Measurements from ENCODE around the gene PDE6G. TPM values are rescaled to one million over a fixed set of nuclear protein-coding genes. Genes with fewer than 3 reads are reported as not detected.
A peak's percentile ranks its signal among the peaks of the same experiment; 100 is the strongest.

Gene PDE6G
- total and polyA plus RNA-seq, 2 of the 13 experiments (the other 11 are each of a cell fraction or from before 2014, with no cell fraction given) = 1.4 to 6.7 TPM

DNA sequence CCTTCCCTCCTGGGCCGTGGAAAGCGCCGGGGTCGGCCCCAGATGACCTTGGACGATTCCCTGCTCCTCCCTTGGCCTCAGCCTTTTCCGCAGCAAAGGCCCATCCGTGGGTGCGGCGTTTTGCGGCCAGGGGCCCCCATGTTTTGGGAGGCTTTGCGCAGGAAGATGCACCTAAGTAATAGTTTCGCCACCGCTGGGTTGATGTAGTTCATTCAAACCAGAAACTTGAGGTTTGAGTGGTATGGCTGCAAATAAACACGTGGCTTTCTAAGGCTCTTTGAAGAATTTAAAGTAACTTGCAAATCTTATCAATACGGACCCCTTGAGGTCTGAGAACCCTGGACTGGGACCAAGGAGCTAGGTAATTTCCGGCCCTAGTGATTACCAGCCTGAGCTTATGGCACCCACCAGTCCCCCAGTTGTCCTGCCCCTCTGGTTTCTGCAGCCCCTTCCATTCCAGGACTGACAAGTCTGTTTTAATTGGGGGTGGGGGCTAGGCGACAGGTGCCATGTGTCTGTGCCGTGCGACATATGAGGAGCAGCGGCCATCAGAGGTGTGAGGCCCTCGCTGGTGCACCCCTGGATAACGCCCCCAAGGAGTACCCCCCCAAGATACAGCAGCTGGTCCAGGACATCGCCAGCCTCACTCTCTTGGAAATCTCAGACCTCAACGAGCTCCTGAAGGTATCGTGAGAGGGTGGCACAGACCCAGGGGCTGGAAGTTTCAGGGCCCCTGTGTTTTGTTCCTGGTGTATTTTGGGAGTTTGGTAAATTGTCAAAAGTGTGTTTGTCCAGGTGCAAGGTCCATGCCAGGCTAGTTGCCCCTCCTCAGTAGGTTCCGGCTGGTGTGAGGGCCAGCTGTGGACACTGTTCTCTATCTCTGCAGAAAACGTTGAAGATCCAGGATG lies 47.7 kb upstream of the PDE6G start (continued):
- TF ChIP-seq, protein P1, sequence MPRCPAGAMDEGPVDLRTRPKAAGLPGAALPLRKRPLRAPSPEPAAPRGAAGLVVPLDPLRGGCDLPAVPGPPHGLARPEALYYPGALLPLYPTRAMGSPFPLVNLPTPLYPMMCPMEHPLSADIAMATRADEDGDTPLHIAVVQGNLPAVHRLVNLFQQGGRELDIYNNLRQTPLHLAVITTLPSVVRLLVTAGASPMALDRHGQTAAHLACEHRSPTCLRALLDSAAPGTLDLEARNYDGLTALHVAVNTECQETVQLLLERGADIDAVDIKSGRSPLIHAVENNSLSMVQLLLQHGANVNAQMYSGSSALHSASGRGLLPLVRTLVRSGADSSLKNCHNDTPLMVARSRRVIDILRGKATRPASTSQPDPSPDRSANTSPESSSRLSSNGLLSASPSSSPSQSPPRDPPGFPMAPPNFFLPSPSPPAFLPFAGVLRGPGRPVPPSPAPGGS (CRISPR knock-in tag; IDR thresholded peaks at IDR 0.05) = peak; percentile 31; the same call in 1 of the 2 replicates
- TF ChIP-seq RNF2 (conservative IDR thresholded peaks at IDR 0.05; ENCODE audit: low read depth) (no peak), ZNF24 (IDR thresholded peaks at IDR 0.05) (no peak), ATF7 (IDR thresholded peaks at IDR 0.05) (no peak), ATF7 (CRISPR knock-in tag; IDR thresholded peaks at IDR 0.05) (no peak), ZNF180 (CRISPR knock-in tag; IDR thresholded peaks at IDR 0.05; ENCODE audit: borderline replicate concordance, low read depth) (0 out of 2 replicates have a peak, but pooled peaks have one; percentile 10), ZNF564 (CRISPR knock-in tag; IDR thresholded peaks at IDR 0.05) (no peak), ZNF724P (CRISPR knock-in tag; IDR thresholded peaks at IDR 0.05; ENCODE audit: borderline replicate concordance) (no peak), ZNF746 (CRISPR knock-in tag; IDR thresholded peaks at IDR 0.05) (no peak; the same call in 1 of the 2 replicates), SKI (IDR thresholded peaks at IDR 0.05; ENCODE audit: partially characterized antibody) (no peak), ZNF878 (CRISPR knock-in tag; IDR thresholded peaks at IDR 0.05) (no peak), ZSCAN30 (CRISPR knock-in tag; IDR thresholded peaks at IDR 0.05) (no peak), CBX5 (CRISPR knock-in tag; IDR thresholded peaks at IDR 0.05; ENCODE audit: borderline replicate concordance) (no peak), ZNF337 (CRISPR knock-in tag; IDR thresholded peaks at IDR 0.05; ENCODE audit: borderline replicate concordance, low read depth) (no peak), ZNF33B (CRISPR knock-in tag; IDR thresholded peaks at IDR 0.05) (peak; percentile 30; the same call in 1 of the 2 replicates)
- TF ChIP-seq, protein P2, sequence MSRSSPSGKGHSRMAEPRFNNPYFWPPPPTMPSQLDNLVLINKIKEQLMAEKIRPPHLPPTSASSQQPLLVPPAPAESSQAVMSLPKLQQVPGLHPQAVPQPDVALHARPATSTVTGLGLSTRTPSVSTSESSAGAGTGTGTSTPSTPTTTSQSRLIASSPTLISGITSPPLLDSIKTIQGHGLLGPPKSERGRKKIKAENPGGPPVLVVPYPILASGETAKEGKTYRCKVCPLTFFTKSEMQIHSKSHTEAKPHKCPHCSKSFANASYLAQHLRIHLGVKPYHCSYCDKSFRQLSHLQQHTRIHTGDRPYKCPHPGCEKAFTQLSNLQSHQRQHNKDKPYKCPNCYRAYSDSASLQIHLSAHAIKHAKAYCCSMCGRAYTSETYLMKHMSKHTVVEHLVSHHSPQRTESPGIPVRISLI (CRISPR knock-in tag; IDR thresholded peaks at IDR 0.05; ENCODE audit: borderline replicate concordance) = no peak
- TF ChIP-seq, protein P3, sequence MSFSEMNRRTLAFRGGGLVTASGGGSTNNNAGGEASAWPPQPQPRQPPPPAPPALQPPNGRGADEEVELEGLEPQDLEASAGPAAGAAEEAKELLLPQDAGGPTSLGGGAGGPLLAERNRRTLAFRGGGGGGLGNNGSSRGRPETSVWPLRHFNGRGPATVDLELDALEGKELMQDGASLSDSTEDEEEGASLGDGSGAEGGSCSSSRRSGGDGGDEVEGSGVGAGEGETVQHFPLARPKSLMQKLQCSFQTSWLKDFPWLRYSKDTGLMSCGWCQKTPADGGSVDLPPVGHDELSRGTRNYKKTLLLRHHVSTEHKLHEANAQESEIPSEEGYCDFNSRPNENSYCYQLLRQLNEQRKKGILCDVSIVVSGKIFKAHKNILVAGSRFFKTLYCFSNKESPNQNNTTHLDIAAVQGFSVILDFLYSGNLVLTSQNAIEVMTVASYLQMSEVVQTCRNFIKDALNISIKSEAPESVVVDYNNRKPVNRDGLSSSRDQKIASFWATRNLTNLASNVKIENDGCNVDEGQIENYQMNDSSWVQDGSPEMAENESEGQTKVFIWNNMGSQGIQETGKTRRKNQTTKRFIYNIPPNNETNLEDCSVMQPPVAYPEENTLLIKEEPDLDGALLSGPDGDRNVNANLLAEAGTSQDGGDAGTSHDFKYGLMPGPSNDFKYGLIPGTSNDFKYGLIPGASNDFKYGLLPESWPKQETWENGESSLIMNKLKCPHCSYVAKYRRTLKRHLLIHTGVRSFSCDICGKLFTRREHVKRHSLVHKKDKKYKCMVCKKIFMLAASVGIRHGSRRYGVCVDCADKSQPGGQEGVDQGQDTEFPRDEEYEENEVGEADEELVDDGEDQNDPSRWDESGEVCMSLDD (CRISPR knock-in tag; IDR thresholded peaks at IDR 0.05; ENCODE audit: borderline replicate concordance) = no peak
- TF ChIP-seq, protein P4, sequence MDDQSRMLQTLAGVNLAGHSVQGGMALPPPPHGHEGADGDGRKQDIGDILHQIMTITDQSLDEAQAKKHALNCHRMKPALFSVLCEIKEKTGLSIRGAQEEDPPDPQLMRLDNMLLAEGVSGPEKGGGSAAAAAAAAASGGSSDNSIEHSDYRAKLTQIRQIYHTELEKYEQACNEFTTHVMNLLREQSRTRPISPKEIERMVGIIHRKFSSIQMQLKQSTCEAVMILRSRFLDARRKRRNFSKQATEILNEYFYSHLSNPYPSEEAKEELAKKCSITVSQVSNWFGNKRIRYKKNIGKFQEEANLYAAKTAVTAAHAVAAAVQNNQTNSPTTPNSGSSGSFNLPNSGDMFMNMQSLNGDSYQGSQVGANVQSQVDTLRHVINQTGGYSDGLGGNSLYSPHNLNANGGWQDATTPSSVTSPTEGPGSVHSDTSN (CRISPR knock-in tag; IDR thresholded peaks at IDR 0.05; ENCODE audit: borderline replicate concordance) = no peak
- TF ChIP-seq, protein P5, sequence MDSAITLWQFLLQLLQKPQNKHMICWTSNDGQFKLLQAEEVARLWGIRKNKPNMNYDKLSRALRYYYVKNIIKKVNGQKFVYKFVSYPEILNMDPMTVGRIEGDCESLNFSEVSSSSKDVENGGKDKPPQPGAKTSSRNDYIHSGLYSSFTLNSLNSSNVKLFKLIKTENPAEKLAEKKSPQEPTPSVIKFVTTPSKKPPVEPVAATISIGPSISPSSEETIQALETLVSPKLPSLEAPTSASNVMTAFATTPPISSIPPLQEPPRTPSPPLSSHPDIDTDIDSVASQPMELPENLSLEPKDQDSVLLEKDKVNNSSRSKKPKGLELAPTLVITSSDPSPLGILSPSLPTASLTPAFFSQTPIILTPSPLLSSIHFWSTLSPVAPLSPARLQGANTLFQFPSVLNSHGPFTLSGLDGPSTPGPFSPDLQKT (CRISPR knock-in tag; IDR thresholded peaks at IDR 0.05; ENCODE audit: borderline replicate concordance) = no peak
